ENCODE results near the gene CMTM2. TPM values are rescaled to one million over a fixed set of nuclear protein-coding genes. Genes with fewer than 3 reads are reported as not detected.

CMTM2 gene
- total RNA-seq, 2 experiments from 2014 or later = 0.19 to 0.91 TPM

DNA sequence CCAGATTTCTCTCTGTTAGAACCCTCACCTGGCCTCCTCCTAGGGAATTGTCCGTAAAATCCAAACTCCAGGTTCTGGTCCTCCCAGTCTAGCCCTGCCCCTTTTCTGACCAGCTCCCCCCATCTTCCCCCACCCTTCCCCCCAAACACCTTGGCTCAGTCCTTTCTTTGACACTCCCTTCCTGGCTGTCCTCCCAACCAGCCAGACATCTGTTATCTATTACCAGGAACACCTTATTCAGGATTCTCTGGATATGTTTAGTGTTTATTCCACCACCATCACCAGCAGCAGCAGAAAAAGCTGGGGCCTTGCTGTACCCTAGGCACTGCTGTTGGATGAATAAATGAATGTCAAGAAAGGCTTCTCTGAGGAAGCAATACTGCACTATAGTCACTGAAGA lies 21.2 kb downstream of the CMTM2 start:
- Histone ChIP-seq H2AFZ (ENCODE audit: low read length) (no peak overlapping the region), H3K9me2 (ENCODE audit: insufficient read depth, low read length) (no peaks in the 10 kb centered on the region), H3K79me2 (ENCODE audit: insufficient read depth, low read depth, low read length) (no peaks in the 10 kb centered on the region), H3K36me3 (ENCODE audit: insufficient read depth, low read length) (no peaks in the 10 kb centered on the region), H3K9me3 (ENCODE audit: low read length) (peaks cover 15% of the 10 kb centered on the region; the same call in 1 of the 2 replicates), H3K4me2 (ENCODE audit: low read length) (no peak overlapping the region), H4K20me1 (ENCODE audit: insufficient read depth, low read length) (no peaks in the 10 kb centered on the region), H3K4me3 (ENCODE audit: low read depth, low read length, poor library complexity, severe bottlenecking) (no peak overlapping the region), H3K4me1 (ENCODE audit: insufficient read depth, low read length, poor library complexity, severe bottlenecking) (peaks cover 20% of the 10 kb centered on the region), H3K27ac (ENCODE audit: low read depth, low read length, poor library complexity, severe bottlenecking) (no peak overlapping the region)
- CTCF ChIA-PET (ENCODE audit: unreplicated experiment) = no interaction called here
- no peak for DNase-seq (ENCODE audit: low spot score)
- no TSS peak for BruUV-seq (replicated peaks)
- TF ChIP-seq, protein P1, sequence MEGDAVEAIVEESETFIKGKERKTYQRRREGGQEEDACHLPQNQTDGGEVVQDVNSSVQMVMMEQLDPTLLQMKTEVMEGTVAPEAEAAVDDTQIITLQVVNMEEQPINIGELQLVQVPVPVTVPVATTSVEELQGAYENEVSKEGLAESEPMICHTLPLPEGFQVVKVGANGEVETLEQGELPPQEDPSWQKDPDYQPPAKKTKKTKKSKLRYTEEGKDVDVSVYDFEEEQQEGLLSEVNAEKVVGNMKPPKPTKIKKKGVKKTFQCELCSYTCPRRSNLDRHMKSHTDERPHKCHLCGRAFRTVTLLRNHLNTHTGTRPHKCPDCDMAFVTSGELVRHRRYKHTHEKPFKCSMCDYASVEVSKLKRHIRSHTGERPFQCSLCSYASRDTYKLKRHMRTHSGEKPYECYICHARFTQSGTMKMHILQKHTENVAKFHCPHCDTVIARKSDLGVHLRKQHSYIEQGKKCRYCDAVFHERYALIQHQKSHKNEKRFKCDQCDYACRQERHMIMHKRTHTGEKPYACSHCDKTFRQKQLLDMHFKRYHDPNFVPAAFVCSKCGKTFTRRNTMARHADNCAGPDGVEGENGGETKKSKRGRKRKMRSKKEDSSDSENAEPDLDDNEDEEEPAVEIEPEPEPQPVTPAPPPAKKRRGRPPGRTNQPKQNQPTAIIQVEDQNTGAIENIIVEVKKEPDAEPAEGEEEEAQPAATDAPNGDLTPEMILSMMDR (conservative IDR thresholded peaks at IDR 0.05; ENCODE audit: low read length) = no peak
- TF ChIP-seq EZH2phosphoT487 (IDR thresholded peaks at IDR 0.05; ENCODE audit: borderline replicate concordance, low read depth, low read length) = no peak
- POLR2A ChIA-PET = no interaction called here
- intact Hi-C loops (cut with micrococcal nuclease; ENCODE audit: unreplicated experiment) = loop anchor here (5.0 kb wide), 1 partner anchor 48 kb away; the partner anchor contains the start of genes CKLF and TK2

DNA sequence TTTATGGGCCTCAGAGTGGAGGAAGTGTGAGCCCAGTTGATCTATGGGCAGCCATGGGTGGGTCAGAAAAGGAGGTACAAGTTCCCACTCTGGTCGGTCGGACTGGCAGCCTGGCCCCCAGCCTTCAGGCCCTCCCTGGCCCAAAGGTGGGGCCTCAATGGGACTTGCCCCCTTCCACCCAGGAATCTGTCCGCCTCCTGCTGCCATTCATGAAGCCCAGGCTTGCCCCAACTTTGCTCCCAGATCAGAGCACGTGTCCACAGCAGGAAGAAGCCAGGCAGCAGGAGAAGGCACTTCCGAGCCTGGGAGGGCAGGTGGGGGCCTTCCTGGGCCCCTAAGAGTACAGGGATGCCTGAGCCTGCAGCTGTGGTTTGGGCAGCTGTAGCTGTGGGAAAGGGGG lies 22.2 kb downstream of the CMTM2 start:
- H3K27ac ChIP-seq (ENCODE audit: low read depth, low read length, poor library complexity, severe bottlenecking) = no peak overlapping the region
- no peaks in the 10 kb centered on the region for H3K36me3 ChIP-seq (ENCODE audit: insufficient read depth, low read length)
- no TSS peak for BruUV-seq (replicated peaks)
- H3K4me1 ChIP-seq (ENCODE audit: insufficient read depth, low read length, poor library complexity, severe bottlenecking) = peaks cover 30% of the 10 kb centered on the region
- no peaks in the 10 kb centered on the region for H3K79me2 ChIP-seq (ENCODE audit: insufficient read depth, low read depth, low read length)
- H3K9me3 ChIP-seq (ENCODE audit: low read length) = peaks cover 15% of the 10 kb centered on the region; the same call in 1 of the 2 replicates
- H4K20me1 ChIP-seq (ENCODE audit: insufficient read depth, low read length) = peaks cover 6% of the 10 kb centered on the region; the same call in 1 of the 2 replicates
- H3K4me3 ChIP-seq (ENCODE audit: low read depth, low read length, poor library complexity, severe bottlenecking) = no peak overlapping the region
- H3K9me2 ChIP-seq (ENCODE audit: insufficient read depth, low read length) = no peaks in the 10 kb centered on the region
- CTCF ChIA-PET (ENCODE audit: unreplicated experiment) = no interaction called here
- TF ChIP-seq EZH2phosphoT487 (IDR thresholded peaks at IDR 0.05; ENCODE audit: borderline replicate concordance, low read depth, low read length) = no peak
- TF ChIP-seq, protein P1 (conservative IDR thresholded peaks at IDR 0.05; ENCODE audit: low read length) = no peak
- no peak overlapping the region for H2AFZ ChIP-seq (ENCODE audit: low read length)
- intact Hi-C loops (cut with micrococcal nuclease; ENCODE audit: unreplicated experiment) = loop anchor here (5.0 kb wide), 1 partner anchor 49 kb away; the partner anchor contains the start of genes CKLF and TK2
- DNase-seq (ENCODE audit: low spot score) = no peak
- POLR2A ChIA-PET = interaction anchor here (0.6 kb wide), 1 partner anchor 57 kb away, joined by 3 read pairs; no protein-coding TSS in a partner anchor
- no peak overlapping the region for H3K4me2 ChIP-seq (ENCODE audit: low read length)
